ENCODE data around the gene NPC2. TPM values are rescaled to one million over a fixed set of nuclear protein-coding genes. Genes with fewer than 3 reads are reported as not detected.

Gene NPC2
- total RNA-seq, 1 donor from 2014 or later = 324 TPM

DNA sequence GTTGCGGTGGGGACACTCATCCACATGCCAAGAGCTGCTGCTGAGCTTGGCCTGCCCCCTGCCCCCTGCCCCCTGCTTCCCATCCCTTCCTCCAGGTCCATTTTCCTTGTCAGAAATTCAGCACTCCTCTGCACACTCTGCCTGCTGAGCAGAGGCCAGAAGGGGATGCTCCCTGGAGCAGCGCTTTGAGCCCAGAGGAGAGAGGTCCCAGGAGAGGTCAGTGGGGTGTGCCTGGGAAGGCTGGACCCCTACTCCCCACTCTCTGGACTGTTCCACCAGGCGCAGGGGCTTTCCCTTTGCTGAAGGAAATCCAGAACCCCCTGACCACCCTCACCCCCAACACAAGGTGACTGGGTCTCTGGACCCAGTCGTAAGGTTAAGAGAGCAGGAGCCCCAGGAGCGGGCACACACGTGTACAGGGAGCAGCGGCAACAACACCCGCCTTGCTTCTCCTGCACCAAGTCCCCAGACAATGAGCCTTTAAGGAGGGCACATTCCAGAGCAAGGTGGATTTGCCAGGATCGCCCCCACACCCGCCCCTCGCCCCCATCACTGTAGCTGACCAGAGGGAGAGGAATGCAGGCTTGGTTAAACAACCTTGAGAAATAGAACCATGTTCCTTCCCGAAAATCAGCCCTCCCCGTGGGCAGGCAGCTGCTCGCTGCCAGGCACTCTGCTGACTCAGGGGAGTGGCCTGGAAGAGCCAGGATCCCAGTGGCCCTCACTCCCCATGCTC lies 31.1 kb upstream of the NPC2 start:
- DNase-seq (ENCODE audit: low spot score in 2 of 2) = no peak
- Histone ChIP-seq H3K36me3 (peaks cover 58 to 67% of the 10 kb centered on the region in 2 donors), H3K9me3 (no peaks in the 10 kb centered on the region), H3K4me3 (no peak overlapping the region), H3K27me3 (no peaks in the 10 kb centered on the region), H3K4me1 (peaks cover 0 to 3% of the 10 kb centered on the region in 2 donors), H3K27ac (peak overlapping the region; percentile 64 to 67)
- TF ChIP-seq, protein P1, sequence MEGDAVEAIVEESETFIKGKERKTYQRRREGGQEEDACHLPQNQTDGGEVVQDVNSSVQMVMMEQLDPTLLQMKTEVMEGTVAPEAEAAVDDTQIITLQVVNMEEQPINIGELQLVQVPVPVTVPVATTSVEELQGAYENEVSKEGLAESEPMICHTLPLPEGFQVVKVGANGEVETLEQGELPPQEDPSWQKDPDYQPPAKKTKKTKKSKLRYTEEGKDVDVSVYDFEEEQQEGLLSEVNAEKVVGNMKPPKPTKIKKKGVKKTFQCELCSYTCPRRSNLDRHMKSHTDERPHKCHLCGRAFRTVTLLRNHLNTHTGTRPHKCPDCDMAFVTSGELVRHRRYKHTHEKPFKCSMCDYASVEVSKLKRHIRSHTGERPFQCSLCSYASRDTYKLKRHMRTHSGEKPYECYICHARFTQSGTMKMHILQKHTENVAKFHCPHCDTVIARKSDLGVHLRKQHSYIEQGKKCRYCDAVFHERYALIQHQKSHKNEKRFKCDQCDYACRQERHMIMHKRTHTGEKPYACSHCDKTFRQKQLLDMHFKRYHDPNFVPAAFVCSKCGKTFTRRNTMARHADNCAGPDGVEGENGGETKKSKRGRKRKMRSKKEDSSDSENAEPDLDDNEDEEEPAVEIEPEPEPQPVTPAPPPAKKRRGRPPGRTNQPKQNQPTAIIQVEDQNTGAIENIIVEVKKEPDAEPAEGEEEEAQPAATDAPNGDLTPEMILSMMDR (IDR thresholded peaks at IDR 0.05) = no peak
- intact Hi-C loops (cut with DNase I) = no loop called here

DNA sequence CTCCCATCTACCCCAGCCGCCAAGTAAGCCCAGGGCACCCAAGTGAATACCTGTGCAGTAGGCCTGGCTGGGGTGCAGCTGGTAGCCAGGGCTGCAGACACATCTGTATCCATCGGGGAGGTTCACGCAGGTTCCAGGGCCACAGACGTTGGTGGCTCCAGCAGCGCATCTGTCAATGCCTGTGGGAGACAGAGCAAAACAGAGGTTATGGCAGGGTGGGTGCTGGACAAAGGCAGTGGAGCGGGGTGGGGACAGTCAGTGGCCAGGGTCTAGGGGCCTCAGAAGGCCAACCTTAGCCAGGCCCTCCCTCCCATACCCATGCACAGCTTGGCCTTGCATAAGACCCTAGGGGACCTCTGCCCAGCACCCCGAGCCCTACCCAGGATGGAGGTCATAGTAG lies 29.6 kb upstream of the NPC2 start:
- H3K36me3 ChIP-seq = peaks cover 58 to 67% of the 10 kb centered on the region in 2 donors
- H3K27ac ChIP-seq = peak overlapping the region in 1 of 2 donors; percentile 21
- TF ChIP-seq, protein P1 (IDR thresholded peaks at IDR 0.05) = no peak
- peaks cover 0 to 3% of the 10 kb centered on the region in 2 donors for H3K4me1 ChIP-seq
- H3K4me3 ChIP-seq = no peak overlapping the region
- DNase-seq (ENCODE audit: low spot score in 2 of 2) = no peak
- H3K9me3 ChIP-seq = no peaks in the 10 kb centered on the region
- no peaks in the 10 kb centered on the region for H3K27me3 ChIP-seq
- intact Hi-C loops (cut with DNase I) = no loop called here

DNA sequence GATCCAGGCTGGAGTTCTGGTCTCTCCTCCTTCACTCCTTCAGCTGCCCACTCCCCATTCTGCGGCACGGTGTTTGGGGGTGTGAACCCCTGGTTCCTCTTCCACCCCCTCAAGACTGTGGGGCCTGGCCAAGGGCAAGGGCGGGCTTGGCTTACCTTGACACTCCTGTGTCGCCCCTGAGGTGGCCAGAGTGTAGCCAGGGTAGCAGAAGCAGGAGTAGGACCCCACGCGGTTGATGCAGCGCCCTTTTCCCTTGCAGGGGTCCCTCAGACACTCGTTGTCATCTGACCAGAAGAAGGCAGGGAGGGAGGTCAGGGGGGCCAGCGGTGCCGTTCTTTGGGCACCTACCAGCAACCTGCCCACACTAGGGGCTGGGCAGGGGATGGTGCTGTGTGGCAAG lies 28.7 kb upstream of the NPC2 start:
- Histone ChIP-seq H3K9me3 (no peaks in the 10 kb centered on the region), H3K36me3 (peaks cover 63 to 67% of the 10 kb centered on the region in 2 donors), H3K4me3 (no peak overlapping the region), H3K27me3 (no peaks in the 10 kb centered on the region), H3K27ac (no peak overlapping the region), H3K4me1 (peaks cover 0 to 3% of the 10 kb centered on the region in 2 donors)
- intact Hi-C loops (cut with DNase I) = no loop called here
- DNase-seq (ENCODE audit: low spot score in 2 of 2) = no peak
- TF ChIP-seq, protein P1 (IDR thresholded peaks at IDR 0.05) = no peak

DNA sequence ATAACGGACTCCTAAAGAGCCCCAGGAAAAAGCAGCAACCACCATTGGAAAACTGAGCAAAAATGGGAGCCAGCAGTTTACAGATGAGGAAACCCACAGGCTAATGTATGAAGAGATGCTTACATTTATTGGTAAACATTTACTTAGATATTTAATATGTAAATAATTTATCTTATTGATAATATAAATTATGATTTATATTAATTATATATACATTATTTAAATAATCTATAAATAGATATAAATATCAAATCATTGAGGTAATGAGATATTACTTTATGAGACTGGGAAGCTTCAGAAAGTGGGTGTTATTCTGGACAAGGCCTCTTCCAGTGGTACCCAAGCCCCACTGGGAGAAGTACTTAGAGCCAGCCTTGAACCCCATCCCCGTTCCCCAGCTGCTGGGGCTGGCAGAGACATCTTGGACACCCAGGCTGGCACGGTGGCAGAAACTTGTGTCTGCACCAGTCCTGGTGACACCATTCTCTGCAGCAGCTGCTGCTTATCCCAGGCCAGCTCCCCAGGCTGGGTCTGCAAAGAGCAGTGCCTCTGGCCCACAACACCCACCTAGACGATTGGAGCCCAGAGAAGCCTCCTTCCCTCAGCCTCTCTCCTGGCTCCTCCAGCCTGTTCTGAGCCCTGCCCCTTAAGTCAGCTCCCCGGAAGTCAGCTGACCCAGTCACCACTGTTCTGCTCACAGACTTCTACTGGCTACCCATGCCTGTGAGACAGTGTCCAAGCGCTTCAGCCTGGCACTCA lies 26.4 kb upstream of the NPC2 start:
- intact Hi-C loops (cut with DNase I) = no loop called here
- Histone ChIP-seq H3K9me3 (no peaks in the 10 kb centered on the region), H3K27me3 (no peaks in the 10 kb centered on the region), H3K36me3 (peaks cover 53 to 72% of the 10 kb centered on the region in 2 donors), H3K27ac (peak overlapping the region in 1 of 2 donors; percentile 6), H3K4me3 (no peak overlapping the region), H3K4me1 (no peaks in the 10 kb centered on the region)
- TF ChIP-seq, protein P1 (IDR thresholded peaks at IDR 0.05) = no peak
- DNase-seq (ENCODE audit: low spot score in 2 of 2) = no peak

DNA sequence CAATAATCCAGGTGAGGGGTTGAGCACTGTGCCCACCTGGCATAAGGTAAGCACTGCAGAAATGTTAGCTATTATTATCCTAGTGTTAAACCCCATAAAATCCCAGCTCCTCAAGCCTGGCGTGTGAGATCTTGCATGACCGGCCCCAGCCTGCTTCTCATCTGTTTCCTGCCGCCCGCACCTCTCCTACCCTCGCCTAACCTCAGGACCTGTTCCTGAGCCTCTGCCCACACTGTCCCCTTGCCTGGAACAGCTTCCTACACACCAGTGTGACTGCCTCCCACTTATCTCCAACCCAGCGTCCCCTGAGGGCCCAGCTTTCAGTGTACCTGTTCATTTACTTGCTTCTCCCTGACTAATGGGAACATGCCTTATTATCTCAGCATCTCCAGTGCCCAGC lies 25.1 kb upstream of the NPC2 start:
- Histone ChIP-seq H3K4me1 (peaks cover 0 to 11% of the 10 kb centered on the region in 2 donors), H3K27me3 (no peaks in the 10 kb centered on the region), H3K27ac (peak overlapping the region in 1 of 2 donors; percentile 21), H3K9me3 (no peaks in the 10 kb centered on the region), H3K4me3 (no peak overlapping the region), H3K36me3 (peaks cover 58 to 70% of the 10 kb centered on the region in 2 donors)
- intact Hi-C loops (cut with DNase I) = no loop called here
- no peak for DNase-seq (ENCODE audit: low spot score in 2 of 2)
- TF ChIP-seq, protein P1 (IDR thresholded peaks at IDR 0.05) = no peak

Data from ascending aorta (tissue), 2 donors.